Suprapubic skin (tissue), 4 donors: ENCODE results near the gene SBDS. TPM values are rescaled to one million over a fixed set of nuclear protein-coding genes. Genes with fewer than 3 reads are reported as not detected.
"Not testable (repeated sequence)": the region's sequence is repeated elsewhere in the genome, so short reads cannot be mapped to it uniquely, and the experiment has no call there.

Source experiments
- DNase-seq, 2 donors: peaks; one replicate each; pipeline ENCODE4 v3.0.0-alpha.2; 2019; ENCODE audit warnings: low spot score in 2 of 2
- H3K27ac ChIP-seq: fragments of 200-600 bp; sonication (generic); one replicate; pipeline ENCODE4 v1.5.1; 2019
- H3K27me3 ChIP-seq: fragments of 200-600 bp; sonication (generic); one replicate; pipeline ENCODE4 v1.5.1; 2019
- H3K36me3 ChIP-seq: fragments of 200-600 bp; sonication (generic); one replicate; pipeline ENCODE4 v1.5.1; 2019
- H3K4me1 ChIP-seq: fragments of 200-600 bp; sonication (generic); one replicate; pipeline ENCODE4 v1.5.1; 2019
- H3K4me3 ChIP-seq: fragments of 200-600 bp; sonication (generic); one replicate; pipeline ENCODE4 v1.5.1; 2019; ENCODE audit warnings: mild to moderate bottlenecking
- H3K9me3 ChIP-seq: fragments of 200-600 bp; sonication (generic); one replicate; pipeline ENCODE4 v1.5.1; 2019
- EP300 ChIP-seq: sonication (generic); formaldehyde crosslinking; IDR thresholded peaks from one replicate; pipeline ENCODE4 v1.6.1; 2017; ENCODE audit warnings: antibody characterized with exemption
- POLR2A ChIP-seq, 2 donors: fragments of 450-650 bp; IDR thresholded peaks; one replicate each; pipeline ENCODE4 v1.6.1; 2017; ENCODE audit warnings: antibody characterized with exemption in 2 of 2, mild to moderate bottlenecking in 2 of 2, moderate library complexity in 2 of 2
- POLR2AphosphoS5 ChIP-seq, 3 donors: sonication (generic); formaldehyde crosslinking; IDR thresholded peaks; one replicate each; pipeline ENCODE4 v1.6.1; 2017; ENCODE audit warnings: antibody characterized with exemption in 3 of 3
- WGBS: methylation state at CpG from one replicate; pipeline ENCODE4 v1.1.5; 2018; 5-methylcytosine and 5-hydroxymethylcytosine counted together
- total RNA-seq, 4 donors: library from RNA; depleted of rRNA; stranded (reverse); fragments of >200 nt; gene quantifications; one replicate each; pipeline ENCODE4 v1.1.0, GENCODE V29; 2016
- TF ChIP-seq, protein P1 (sequence below), 2 donors: fragments of 200-600 bp in 1 of 2; fragments of 450-650 bp in 1 of 2; sonication (generic) in 1 of 2; IDR thresholded peaks; one replicate each; pipeline ENCODE4 v1.5.1; 2016 to 2019; ENCODE audit warnings: antibody characterized with exemption in 2 of 2, mild to moderate bottlenecking in 1 of 2, moderate library complexity in 1 of 2

The SBDS gene
- total RNA-seq, 4 donors from 2014 or later, result 68.4 to 98.9 (median 85.0) TPM

- H3K36me3 ChIP-seq, H3K4me3 ChIP-seq, H3K9me3 ChIP-seq, H3K27ac ChIP-seq, H3K27me3 ChIP-seq, DNase-seq, H3K4me1 ChIP-seq: not testable (repeated sequence)
- 87% methylated on average over 2 of the region's 2 CpGs for WGBS
These were observed 16.4 kb downstream of the SBDS start for GRCh38 chr7:66979013-66979412.

DNA sequence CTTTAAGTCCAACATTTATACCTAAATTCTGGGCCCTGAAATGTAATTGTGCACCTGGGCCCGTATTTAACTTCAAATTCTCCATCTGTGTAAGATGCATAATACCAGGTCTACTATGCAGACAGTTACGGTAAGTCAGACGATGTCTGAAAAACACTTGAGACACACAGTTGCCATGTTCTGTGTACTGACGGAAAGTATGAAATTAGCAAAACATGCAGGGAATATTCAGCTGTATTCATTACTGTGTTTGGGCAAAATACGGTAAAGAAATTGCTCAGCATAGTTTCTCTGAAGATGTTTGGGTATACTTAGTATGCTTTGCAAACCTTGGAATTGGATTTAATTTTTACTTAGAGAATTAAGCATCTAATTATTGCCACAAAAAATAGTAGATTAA is 17.1 kb downstream of the SBDS start:
- H3K27ac ChIP-seq, H3K27me3 ChIP-seq, H3K4me1 ChIP-seq, H3K9me3 ChIP-seq, DNase-seq, H3K4me3 ChIP-seq, H3K36me3 ChIP-seq: not testable (repeated sequence)
- 99% methylated on average over 5 of the region's 5 CpGs for WGBS

DNA sequence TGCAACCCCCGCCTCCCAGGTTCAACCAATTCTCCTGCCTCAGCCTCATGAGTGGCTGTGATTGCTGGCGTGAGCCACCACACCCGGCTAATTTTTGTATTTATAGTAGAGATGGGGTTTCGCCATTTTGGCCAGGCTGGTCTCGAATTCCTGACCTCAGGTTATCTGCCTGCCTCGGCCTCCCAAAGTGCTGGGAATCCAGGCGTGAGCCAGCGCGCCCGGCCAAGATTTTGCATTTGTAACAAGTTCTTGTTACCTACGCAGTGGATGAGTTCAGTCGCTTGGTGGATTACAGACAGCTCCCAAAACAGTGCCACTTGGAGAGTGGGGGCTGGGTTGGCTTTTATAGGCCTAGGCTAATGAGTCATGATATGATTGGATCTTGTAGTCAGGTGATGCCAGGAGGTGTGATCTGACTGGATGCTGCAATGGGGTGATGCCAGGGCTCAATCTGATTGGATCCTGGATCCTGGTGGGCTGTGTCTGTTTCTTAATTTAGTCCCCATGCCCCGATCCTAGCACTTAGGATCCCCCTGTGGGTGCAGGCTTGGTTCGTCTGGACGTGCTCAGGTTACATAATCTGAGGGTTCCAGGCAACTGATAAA is 20.3 kb downstream of the SBDS start:
- TF ChIP-seq, protein P1, sequence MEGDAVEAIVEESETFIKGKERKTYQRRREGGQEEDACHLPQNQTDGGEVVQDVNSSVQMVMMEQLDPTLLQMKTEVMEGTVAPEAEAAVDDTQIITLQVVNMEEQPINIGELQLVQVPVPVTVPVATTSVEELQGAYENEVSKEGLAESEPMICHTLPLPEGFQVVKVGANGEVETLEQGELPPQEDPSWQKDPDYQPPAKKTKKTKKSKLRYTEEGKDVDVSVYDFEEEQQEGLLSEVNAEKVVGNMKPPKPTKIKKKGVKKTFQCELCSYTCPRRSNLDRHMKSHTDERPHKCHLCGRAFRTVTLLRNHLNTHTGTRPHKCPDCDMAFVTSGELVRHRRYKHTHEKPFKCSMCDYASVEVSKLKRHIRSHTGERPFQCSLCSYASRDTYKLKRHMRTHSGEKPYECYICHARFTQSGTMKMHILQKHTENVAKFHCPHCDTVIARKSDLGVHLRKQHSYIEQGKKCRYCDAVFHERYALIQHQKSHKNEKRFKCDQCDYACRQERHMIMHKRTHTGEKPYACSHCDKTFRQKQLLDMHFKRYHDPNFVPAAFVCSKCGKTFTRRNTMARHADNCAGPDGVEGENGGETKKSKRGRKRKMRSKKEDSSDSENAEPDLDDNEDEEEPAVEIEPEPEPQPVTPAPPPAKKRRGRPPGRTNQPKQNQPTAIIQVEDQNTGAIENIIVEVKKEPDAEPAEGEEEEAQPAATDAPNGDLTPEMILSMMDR (IDR thresholded peaks at IDR 0.05), result no peak
- TF ChIP-seq POLR2A (IDR thresholded peaks at IDR 0.05), result no peak
- TF ChIP-seq EP300, result no peak
- no peak for TF ChIP-seq POLR2AphosphoS5 (IDR thresholded peaks at IDR 0.05)
- 89% methylated on average over 14 of the region's 15 CpGs for WGBS

GRCh38 chr7:66970310-66970709 is 25.1 kb downstream of the SBDS start:
- no peaks in the 10 kb centered on the region for H3K9me3 ChIP-seq

More for the DNA sequence above, 20.3 kb downstream of the SBDS start:
- no peaks in the 10 kb centered on the region for H3K4me1 ChIP-seq
- no peak overlapping the region for H3K27ac ChIP-seq
- H3K36me3 ChIP-seq, result no peaks in the 10 kb centered on the region
- peaks cover 4% of the 10 kb centered on the region for H3K9me3 ChIP-seq
- no peak overlapping the region for H3K4me3 ChIP-seq
- H3K27me3 ChIP-seq, result no peaks in the 10 kb centered on the region
- peak in 1 of 2 donors; percentile 30 for DNase-seq

GRCh38 chr7:66969001-66969400 is 26.4 kb downstream of the SBDS start:
- not testable (repeated sequence) for H3K27me3 ChIP-seq, DNase-seq, H3K4me3 ChIP-seq, H3K36me3 ChIP-seq, H3K9me3 ChIP-seq, H3K27ac ChIP-seq, H3K4me1 ChIP-seq
- 98% methylated on average over 5 of the region's 5 CpGs for WGBS

More at GRCh38 chr7:66970310-66970709, 25.1 kb downstream of the SBDS start:
- TF ChIP-seq EP300 (no peak), POLR2A (IDR thresholded peaks at IDR 0.05) (no peak)
- TF ChIP-seq, protein P1 (IDR thresholded peaks at IDR 0.05), result no peak
- Histone ChIP-seq H3K27ac (no peak overlapping the region), H3K27me3 (no peaks in the 10 kb centered on the region), H3K36me3 (no peaks in the 10 kb centered on the region), H3K4me3 (no peak overlapping the region), H3K4me1 (no peaks in the 10 kb centered on the region)
- DNase-seq, result no peak
- WGBS, result 84% methylated on average over 4 of the region's 5 CpGs

DNA sequence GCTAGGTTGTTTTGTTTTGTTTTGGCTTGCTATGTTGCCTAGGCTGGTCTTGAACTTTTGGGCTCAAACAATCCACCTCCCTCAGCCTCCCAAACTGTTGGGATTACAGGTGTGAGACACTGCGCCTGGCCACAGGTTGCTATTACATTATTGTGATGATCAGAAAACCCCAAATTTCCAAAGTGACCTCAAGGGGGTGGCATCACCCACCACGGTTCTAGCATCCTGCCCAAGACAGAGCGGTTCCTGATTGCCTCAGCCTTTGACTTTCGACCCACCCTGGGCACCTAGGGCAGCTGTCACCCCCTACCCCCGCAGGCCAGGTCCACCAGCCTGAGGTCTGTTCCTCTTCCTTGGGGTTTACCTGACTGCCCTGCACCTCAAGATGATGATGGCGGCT is 28.4 kb downstream of the SBDS start:
- TF ChIP-seq POLR2AphosphoS5 (IDR thresholded peaks at IDR 0.05) (no peak), EP300 (no peak), POLR2A (IDR thresholded peaks at IDR 0.05) (no peak)
- TF ChIP-seq, protein P1 (IDR thresholded peaks at IDR 0.05), result no peak
- Histone ChIP-seq H3K4me3 (no peak overlapping the region), H3K36me3 (no peaks in the 10 kb centered on the region), H3K9me3 (no peaks in the 10 kb centered on the region), H3K4me1 (no peaks in the 10 kb centered on the region), H3K27ac (no peak overlapping the region), H3K27me3 (no peaks in the 10 kb centered on the region)
- 87% methylated on average over 5 of the region's 6 CpGs for WGBS
- no peak for DNase-seq

- DNase-seq, result no peak
These were observed 31.0 kb downstream of the SBDS start for GRCh38 chr7:66964411-66964810.

More at GRCh38 chr7:66964411-66964810, 31.0 kb downstream of the SBDS start:
- Histone ChIP-seq H3K36me3 (peaks cover 9% of the 10 kb centered on the region), H3K4me1 (no peaks in the 10 kb centered on the region), H3K27me3 (no peaks in the 10 kb centered on the region), H3K9me3 (no peaks in the 10 kb centered on the region), H3K27ac (no peak overlapping the region), H3K4me3 (no peak overlapping the region)
- WGBS, result 40% methylated on average over 4 of the region's 4 CpGs
- TF ChIP-seq EP300, result no peak
- no peak for TF ChIP-seq POLR2AphosphoS5 (IDR thresholded peaks at IDR 0.05)
- TF ChIP-seq, protein P1 (IDR thresholded peaks at IDR 0.05), result no peak
- TF ChIP-seq POLR2A (IDR thresholded peaks at IDR 0.05), result no peak
